Body of pancreas (tissue), 4 donors: ENCODE measurements around the gene KRT6A. TPM values are rescaled to one million over a fixed set of nuclear protein-coding genes. Genes with fewer than 3 reads are reported as not detected.

ENCODE experiments used
- ATAC-seq: fragments of 150-250 bp; one replicate; pipeline ENCODE4 v1.9.1; 2016
- DNase-seq, 4 donors: peaks; one replicate each; pipeline ENCODE4 v3.0.0-alpha.2; 2019
- H3K27ac ChIP-seq, 4 donors: fragments of 200-600 bp; sonication (generic); 1 replicate in 3 of 4; 2 replicates in 1 of 4; pipeline versions ENCODE4 v1.5.1 to v1.6.1; 2016 to 2019; ENCODE audit warnings: mild to moderate bottlenecking in 1 of 4, mixed read lengths in 1 of 4, moderate library complexity in 1 of 4
- H3K27me3 ChIP-seq, 2 donors: fragments of 200-600 bp; sonication (generic); one replicate each; pipeline ENCODE4 v1.6.0; 2016; ENCODE audit warnings: mild to moderate bottlenecking in 1 of 2
- H3K36me3 ChIP-seq, 2 donors: fragments of 200-600 bp; sonication (generic); replicated peaks in 1 of 2; 2 replicates each; pipeline ENCODE4 v1.5.1; 2016; ENCODE audit warnings: low read depth in 2 of 2; ENCODE audit not compliant: insufficient read depth in 1 of 2
- H3K4me1 ChIP-seq: fragments of 200-600 bp; sonication (generic); one replicate; pipeline ENCODE4 v1.6.0; 2016
- H3K4me3 ChIP-seq, 2 donors: fragments of 200-600 bp; sonication (generic); 1 replicate in 1 of 2; 2 replicates in 1 of 2; pipeline ENCODE4 v1.5.1; 2016 to 2019
- H3K9me3 ChIP-seq, 3 donors: fragments of 200-600 bp; sonication (generic); 1 replicate in 2 of 3; 2 replicates in 1 of 3; pipeline ENCODE4 v1.5.1; 2016
- POLR2A ChIP-seq, 3 donors: fragments of 450-650 bp; IDR thresholded peaks; one replicate each; pipeline ENCODE4 v1.6.1; 2016; ENCODE audit warnings: antibody characterized with exemption in 3 of 3, mild to moderate bottlenecking in 2 of 3
- WGBS, 2 donors: methylation state at CpG; one replicate each; pipeline ENCODE4 v1.1.5; 2017; 5-methylcytosine and 5-hydroxymethylcytosine counted together
- intact Hi-C: fragments of 100-400 bp; cut with DNase I; formaldehyde crosslinking; loops from one replicate; pipeline ENCODE4 v1.15.1; 2023
- total RNA-seq, 2 donors: library from RNA; depleted of rRNA; stranded (reverse); fragments of >200 nt; gene quantifications; one replicate each; pipeline ENCODE4 v1.1.0, GENCODE V29; 2016
- TF ChIP-seq, protein P1 (sequence below), 7 experiments: fragments of 450-650 bp in 4 of 7; fragments of 200-600 bp in 3 of 7; sonication (generic) in 3 of 7; IDR thresholded peaks; one replicate each; pipeline ENCODE4 v1.5.1; 2016 to 2019; ENCODE audit warnings: antibody characterized with exemption in 7 of 7

Gene KRT6A
- total RNA-seq, 2 donors from 2014 or later, result not detected

DNA sequence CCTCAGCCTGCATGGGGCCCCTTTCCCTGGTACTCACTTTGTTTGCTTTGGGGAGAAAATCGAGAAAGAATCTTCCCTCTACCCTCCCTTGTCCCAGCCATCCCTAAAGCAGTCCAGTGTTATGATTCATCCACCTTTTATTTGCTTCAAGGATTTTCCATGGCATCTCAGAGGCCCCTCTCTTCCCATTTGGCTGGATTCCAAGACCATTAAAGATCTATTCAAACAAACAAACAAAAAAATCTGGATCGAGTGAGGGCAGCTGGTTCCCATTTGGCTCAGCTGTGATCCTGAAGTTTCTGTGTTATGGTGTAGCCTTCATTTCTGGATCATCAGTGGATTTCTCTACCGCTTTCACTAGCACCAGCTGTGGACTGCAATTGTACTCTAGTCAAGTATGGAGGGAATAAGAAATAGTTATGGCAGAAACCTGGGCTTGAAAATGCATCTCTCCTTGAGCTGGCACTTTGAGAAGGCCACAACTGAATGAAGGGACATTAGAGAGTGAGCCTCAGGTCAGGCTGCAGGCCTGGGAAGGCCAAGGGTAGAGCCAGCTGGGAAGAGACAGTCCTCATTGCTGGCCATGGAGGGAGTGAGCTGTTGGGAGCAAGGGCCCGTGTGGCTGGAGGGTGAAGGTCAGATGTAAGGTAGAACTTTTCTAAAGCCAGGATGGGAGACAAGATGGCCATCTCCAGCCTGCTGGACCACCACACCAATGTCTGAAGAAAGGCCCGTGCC, 46.2 kb upstream of the KRT6A start:
- no peak overlapping the region for H3K4me3 ChIP-seq
- H3K9me3 ChIP-seq, result no peaks in the 10 kb centered on the region
- DNase-seq, result no peak
- TF ChIP-seq POLR2A (IDR thresholded peaks at IDR 0.05), result no peak
- TF ChIP-seq, protein P1, sequence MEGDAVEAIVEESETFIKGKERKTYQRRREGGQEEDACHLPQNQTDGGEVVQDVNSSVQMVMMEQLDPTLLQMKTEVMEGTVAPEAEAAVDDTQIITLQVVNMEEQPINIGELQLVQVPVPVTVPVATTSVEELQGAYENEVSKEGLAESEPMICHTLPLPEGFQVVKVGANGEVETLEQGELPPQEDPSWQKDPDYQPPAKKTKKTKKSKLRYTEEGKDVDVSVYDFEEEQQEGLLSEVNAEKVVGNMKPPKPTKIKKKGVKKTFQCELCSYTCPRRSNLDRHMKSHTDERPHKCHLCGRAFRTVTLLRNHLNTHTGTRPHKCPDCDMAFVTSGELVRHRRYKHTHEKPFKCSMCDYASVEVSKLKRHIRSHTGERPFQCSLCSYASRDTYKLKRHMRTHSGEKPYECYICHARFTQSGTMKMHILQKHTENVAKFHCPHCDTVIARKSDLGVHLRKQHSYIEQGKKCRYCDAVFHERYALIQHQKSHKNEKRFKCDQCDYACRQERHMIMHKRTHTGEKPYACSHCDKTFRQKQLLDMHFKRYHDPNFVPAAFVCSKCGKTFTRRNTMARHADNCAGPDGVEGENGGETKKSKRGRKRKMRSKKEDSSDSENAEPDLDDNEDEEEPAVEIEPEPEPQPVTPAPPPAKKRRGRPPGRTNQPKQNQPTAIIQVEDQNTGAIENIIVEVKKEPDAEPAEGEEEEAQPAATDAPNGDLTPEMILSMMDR (IDR thresholded peaks at IDR 0.05), result no peak
- intact Hi-C loops, result no loop called here
- H3K4me1 ChIP-seq, result no peaks in the 10 kb centered on the region
- no peaks in the 10 kb centered on the region for H3K36me3 ChIP-seq
- H3K27ac ChIP-seq, result no peak overlapping the region
- no peaks in the 10 kb centered on the region for H3K27me3 ChIP-seq
- ATAC-seq, result no peak
- 50 to 65% methylated on average over 5 of the region's 5 CpGs for WGBS, 2 donors

DNA sequence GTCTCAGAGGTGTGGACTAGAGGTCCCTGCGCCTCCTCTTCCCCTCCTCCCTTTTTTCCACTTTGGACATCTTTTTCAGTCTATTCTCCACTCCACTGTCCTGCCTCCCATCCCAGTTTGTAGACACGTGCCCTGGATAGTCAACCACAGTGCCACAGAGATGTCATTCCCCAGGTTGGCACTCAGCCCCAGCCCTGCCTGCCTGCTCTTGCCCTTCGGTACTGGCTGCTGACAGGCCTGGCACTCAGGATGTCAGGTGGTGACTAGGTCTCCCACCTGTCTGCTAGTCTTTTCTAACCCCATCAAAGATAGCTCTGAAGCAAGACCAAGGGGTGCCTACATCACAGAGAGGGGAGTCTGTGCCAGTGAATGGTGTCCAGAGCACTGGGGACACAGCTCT, 44.0 kb upstream of the KRT6A start:
- Histone ChIP-seq H3K4me3 (no peak overlapping the region), H3K36me3 (no peaks in the 10 kb centered on the region), H3K27me3 (no peaks in the 10 kb centered on the region), H3K9me3 (no peaks in the 10 kb centered on the region), H3K4me1 (no peaks in the 10 kb centered on the region), H3K27ac (no peak overlapping the region)
- ATAC-seq (no peak), DNase-seq (no peak)
- intact Hi-C loops, result no loop called here
- TF ChIP-seq, protein P1 (IDR thresholded peaks at IDR 0.05), result no peak
- TF ChIP-seq POLR2A (IDR thresholded peaks at IDR 0.05), result no peak
- WGBS, 2 donors, result 51 to 63% methylated on average over 3 of the region's 3 CpGs

DNA sequence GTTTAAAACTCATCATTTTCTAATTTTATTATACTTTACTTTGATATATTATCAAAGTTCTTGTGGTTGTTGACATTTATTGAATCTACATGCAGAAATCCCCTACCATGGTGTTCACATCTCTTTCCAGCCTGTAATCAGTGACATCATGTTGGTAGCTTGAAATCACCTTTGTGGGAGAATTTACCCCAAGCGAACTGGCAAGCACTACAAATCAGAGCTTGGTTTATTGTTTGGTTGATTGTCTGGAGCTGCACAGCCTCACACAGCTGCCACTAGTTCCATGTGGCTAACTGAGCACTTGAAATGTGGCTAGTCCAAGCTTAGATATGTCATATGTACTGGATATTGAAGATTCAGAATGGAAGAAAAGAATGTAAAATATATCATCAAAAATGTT, 42.5 kb upstream of the KRT6A start:
- TF ChIP-seq, protein P1 (IDR thresholded peaks at IDR 0.05), result no peak
- TF ChIP-seq POLR2A (IDR thresholded peaks at IDR 0.05), result no peak
- Histone ChIP-seq H3K4me1 (no peaks in the 10 kb centered on the region), H3K4me3 (no peak overlapping the region), H3K27ac (no peak overlapping the region), H3K36me3 (no peaks in the 10 kb centered on the region), H3K9me3 (no peaks in the 10 kb centered on the region), H3K27me3 (no peaks in the 10 kb centered on the region)
- DNase-seq (no peak), ATAC-seq (no peak)
- intact Hi-C loops, result no loop called here
- 33 to 50% methylated on average over 1 of the region's 1 CpG for WGBS, 2 donors

DNA sequence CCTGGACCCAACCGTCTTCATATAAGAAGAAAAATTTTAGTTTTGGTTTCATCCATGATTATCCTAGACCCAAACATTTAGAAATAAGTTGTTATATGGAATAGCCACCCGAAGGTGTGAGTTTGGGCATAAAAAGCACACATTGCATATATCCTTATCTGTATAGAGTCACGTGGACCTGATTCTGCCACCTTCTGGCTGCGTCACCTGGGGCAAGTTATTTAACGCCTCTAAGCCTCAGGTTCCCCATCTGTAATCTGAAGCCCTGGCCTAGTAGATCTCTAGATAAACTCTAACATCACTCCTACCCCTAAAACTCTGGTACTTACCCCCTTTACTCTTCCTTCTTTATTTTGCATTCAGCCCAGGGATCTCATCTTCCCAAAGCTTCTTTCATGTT, 41.4 kb upstream of the KRT6A start:
- ATAC-seq (no peak), DNase-seq (no peak)
- Histone ChIP-seq H3K27ac (no peak overlapping the region), H3K4me3 (no peak overlapping the region), H3K9me3 (no peaks in the 10 kb centered on the region), H3K36me3 (no peaks in the 10 kb centered on the region), H3K27me3 (no peaks in the 10 kb centered on the region), H3K4me1 (no peaks in the 10 kb centered on the region)
- TF ChIP-seq POLR2A (IDR thresholded peaks at IDR 0.05), result no peak
- TF ChIP-seq, protein P1 (IDR thresholded peaks at IDR 0.05), result peak in 1 of 7 experiments; percentile 26
- intact Hi-C loops, result no loop called here
- 60 to 85% methylated on average over 5 of the region's 5 CpGs for WGBS, 2 donors
